Thoracic aorta (tissue), 2 donors: ENCODE results near the gene VWA8. TPM values are rescaled to one million over a fixed set of nuclear protein-coding genes. Genes with fewer than 3 reads are reported as not detected.

Experiments
- ATAC-seq: fragments of 150-250 bp; one replicate; pipeline ENCODE4 v1.8.0; 2017; ENCODE audit warnings: low read depth; ENCODE audit not compliant: insufficient number of reproducible peaks, low FRiP score
- DNase-seq: peaks from one replicate; pipeline ENCODE4 v3.0.0-alpha.2; 2020; ENCODE audit warnings: low spot score
- H3K27ac ChIP-seq, 2 donors: fragments of 200-600 bp; sonication (generic); 1 replicate in 1 of 2; 2 replicates in 1 of 2; pipeline ENCODE4 v1.5.1; 2016; ENCODE audit warnings: mild to moderate bottlenecking in 2 of 2, moderate library complexity in 2 of 2
- H3K27me3 ChIP-seq: fragments of 200-600 bp; sonication (generic); replicated peaks from 2 replicates; pipeline ENCODE4 v1.6.0; 2016; ENCODE audit warnings: mild to moderate bottlenecking; ENCODE audit not compliant: insufficient read depth
- H3K36me3 ChIP-seq: fragments of 200-600 bp; sonication (generic); one replicate; pipeline ENCODE4 v1.5.1; 2016
- H3K4me1 ChIP-seq, 2 donors: fragments of 200-600 bp; sonication (generic); 1 replicate in 1 of 2; 2 replicates in 1 of 2; pipeline versions ENCODE4 v1.5.1 to v1.6.0; 2016; ENCODE audit warnings: low read depth in 2 of 2, mild to moderate bottlenecking in 1 of 2; ENCODE audit not compliant: control insufficient read depth in 1 of 2
- H3K4me3 ChIP-seq: fragments of 200-600 bp; sonication (generic); 2 replicates; pipeline ENCODE4 v1.5.1; 2016; ENCODE audit warnings: mild to moderate bottlenecking
- H3K9me3 ChIP-seq: fragments of 200-600 bp; sonication (generic); 2 replicates; pipeline ENCODE4 v1.5.1; 2016
- CTCF ChIP-seq: fragments of 200-600 bp; sonication (generic); IDR thresholded peaks from one replicate; pipeline ENCODE4 v1.5.1; 2019; ENCODE audit warnings: antibody characterized with exemption
- total RNA-seq, 2 donors: library from RNA; depleted of rRNA; stranded (reverse); fragments of >200 nt; gene quantifications; one replicate each; pipeline versions ENCODE4 v1.1.0 to v1.2.3, GENCODE V29; 2016

The VWA8 gene
- total RNA-seq, 2 donors from 2014 or later, result 19.8 to 25.3 TPM

- Histone ChIP-seq H3K36me3 (no peaks in the 10 kb centered on the region), H3K4me3 (no peak overlapping the region), H3K27me3 (no peaks in the 10 kb centered on the region), H3K27ac (no peak overlapping the region), H3K4me1 (peaks cover 0 to 2% of the 10 kb centered on the region in 2 donors), H3K9me3 (no peaks in the 10 kb centered on the region)
- TF ChIP-seq CTCF, result no peak
- no peak for DNase-seq
- ATAC-seq, result no peak
Observed at GRCh38 chr13:41765813-41766212, 195.1 kb downstream of the VWA8 start.

GRCh38 chr13:41765020-41765419, 195.9 kb downstream of the VWA8 start:
- Histone ChIP-seq H3K36me3 (no peaks in the 10 kb centered on the region), H3K4me3 (no peak overlapping the region), H3K27ac (no peak overlapping the region), H3K9me3 (no peaks in the 10 kb centered on the region), H3K27me3 (no peaks in the 10 kb centered on the region), H3K4me1 (peaks cover 0 to 4% of the 10 kb centered on the region in 2 donors)
- no peak for DNase-seq
- no peak for TF ChIP-seq CTCF
- ATAC-seq, result no peak

GRCh38 chr13:41764558-41764957, 196.4 kb downstream of the VWA8 start:
- H3K27ac ChIP-seq, result no peak overlapping the region
- H3K36me3 ChIP-seq, result no peaks in the 10 kb centered on the region
- no peak for TF ChIP-seq CTCF
- no peaks in the 10 kb centered on the region for H3K9me3 ChIP-seq
- H3K4me3 ChIP-seq, result no peak overlapping the region
- H3K4me1 ChIP-seq, result peaks cover 0 to 4% of the 10 kb centered on the region in 2 donors
- ATAC-seq, result no peak
- no peak for DNase-seq
- no peaks in the 10 kb centered on the region for H3K27me3 ChIP-seq

GRCh38 chr13:41763782-41764181, 197.1 kb downstream of the VWA8 start:
- H3K36me3 ChIP-seq, result no peaks in the 10 kb centered on the region
- no peaks in the 10 kb centered on the region for H3K9me3 ChIP-seq
- peaks cover 0 to 4% of the 10 kb centered on the region in 2 donors for H3K4me1 ChIP-seq
- H3K27me3 ChIP-seq, result no peaks in the 10 kb centered on the region
- no peak overlapping the region for H3K4me3 ChIP-seq
- TF ChIP-seq CTCF, result no peak
- no peak overlapping the region for H3K27ac ChIP-seq
- ATAC-seq (no peak), DNase-seq (no peak)

- no peaks in the 10 kb centered on the region for H3K9me3 ChIP-seq
- peaks cover 0 to 4% of the 10 kb centered on the region in 2 donors for H3K4me1 ChIP-seq
- no peak overlapping the region for H3K4me3 ChIP-seq
- no peaks in the 10 kb centered on the region for H3K27me3 ChIP-seq
- no peak for ATAC-seq
- no peaks in the 10 kb centered on the region for H3K36me3 ChIP-seq
- H3K27ac ChIP-seq, result no peak overlapping the region
- no peak for TF ChIP-seq CTCF
- DNase-seq, result no peak
Observed at GRCh38 chr13:41762796-41763195, 198.1 kb downstream of the VWA8 start.
